Activated T-cell treated with anti-CD3 and anti-CD28 coated beads, Interleukin-2, amount 50 U/mL, for 24 hours (primary cell): Measurements from ENCODE around the gene C10orf53.

Source experiments
- DNase-seq: peaks from one replicate; pipeline ENCODE4 v3.0.0-alpha.2; 2020
- H3K27ac Mint-ChIP-seq: 2 replicates; pipeline ENCODE4 v1.8.0; 2020; ENCODE audit warnings: mild to moderate bottlenecking, mixed read lengths
- H3K27me3 Mint-ChIP-seq: 2 replicates; pipeline ENCODE4 v1.8.0; 2020; ENCODE audit warnings: mixed read lengths
- H3K36me3 Mint-ChIP-seq: 2 replicates; pipeline ENCODE4 v1.8.0; 2020; ENCODE audit warnings: low read depth, mixed read lengths
- H3K4me1 Mint-ChIP-seq: 2 replicates; pipeline ENCODE4 v1.8.0; 2020; ENCODE audit warnings: low read depth, mixed read lengths
- H3K4me3 Mint-ChIP-seq: 2 replicates; pipeline ENCODE4 v1.8.0; 2020; ENCODE audit warnings: mild to moderate bottlenecking, moderate library complexity, mixed read lengths
- H3K9me3 Mint-ChIP-seq: 2 replicates; pipeline ENCODE4 v1.8.0; 2020; ENCODE audit warnings: mixed read lengths

The C10orf53 gene

GRCh38 chr10:49649294-49649693 is 30.2 kb upstream of the C10orf53 start:
- DNase-seq, result no peak
- Mint-ChIP-seq H3K4me3 (no peak overlapping the region), H3K9me3 (no peaks in the 10 kb centered on the region), H3K27me3 (peaks cover 28% of the 10 kb centered on the region), H3K4me1 (peaks cover 11% of the 10 kb centered on the region), H3K27ac (no peak overlapping the region), H3K36me3 (no peaks in the 10 kb centered on the region)

GRCh38 chr10:49649936-49650723 is 29.3 kb upstream of the C10orf53 start:
- DNase-seq, result no peak
- H3K9me3 Mint-ChIP-seq, result no peaks in the 10 kb centered on the region
- peaks cover 11% of the 10 kb centered on the region for H3K4me1 Mint-ChIP-seq
- H3K27me3 Mint-ChIP-seq, result peaks cover 24% of the 10 kb centered on the region
- no peak overlapping the region for H3K4me3 Mint-ChIP-seq
- H3K27ac Mint-ChIP-seq, result no peak overlapping the region
- H3K36me3 Mint-ChIP-seq, result no peaks in the 10 kb centered on the region

DNA sequence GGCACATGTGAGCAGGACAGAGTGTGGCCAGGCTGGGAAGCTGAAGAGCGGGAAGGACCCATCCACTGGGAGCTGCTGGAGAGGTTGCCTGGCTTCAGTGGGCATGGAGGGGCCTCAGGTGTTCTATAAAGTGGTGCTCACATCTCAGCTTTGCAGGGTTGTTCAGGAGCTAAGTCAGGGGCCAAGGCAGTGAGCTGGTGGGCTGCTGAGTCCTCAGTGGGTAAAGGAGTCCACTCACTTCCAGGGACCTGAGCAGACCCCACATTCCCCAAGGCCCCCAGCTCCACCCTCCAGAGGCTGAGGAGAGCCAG is 28.8 kb upstream of the C10orf53 start:
- DNase-seq, result no peak
- no peaks in the 10 kb centered on the region for H3K9me3 Mint-ChIP-seq
- H3K4me3 Mint-ChIP-seq, result no peak overlapping the region
- no peaks in the 10 kb centered on the region for H3K36me3 Mint-ChIP-seq
- peaks cover 11% of the 10 kb centered on the region for H3K4me1 Mint-ChIP-seq
- no peak overlapping the region for H3K27ac Mint-ChIP-seq
- H3K27me3 Mint-ChIP-seq, result peaks cover 22% of the 10 kb centered on the region

DNA sequence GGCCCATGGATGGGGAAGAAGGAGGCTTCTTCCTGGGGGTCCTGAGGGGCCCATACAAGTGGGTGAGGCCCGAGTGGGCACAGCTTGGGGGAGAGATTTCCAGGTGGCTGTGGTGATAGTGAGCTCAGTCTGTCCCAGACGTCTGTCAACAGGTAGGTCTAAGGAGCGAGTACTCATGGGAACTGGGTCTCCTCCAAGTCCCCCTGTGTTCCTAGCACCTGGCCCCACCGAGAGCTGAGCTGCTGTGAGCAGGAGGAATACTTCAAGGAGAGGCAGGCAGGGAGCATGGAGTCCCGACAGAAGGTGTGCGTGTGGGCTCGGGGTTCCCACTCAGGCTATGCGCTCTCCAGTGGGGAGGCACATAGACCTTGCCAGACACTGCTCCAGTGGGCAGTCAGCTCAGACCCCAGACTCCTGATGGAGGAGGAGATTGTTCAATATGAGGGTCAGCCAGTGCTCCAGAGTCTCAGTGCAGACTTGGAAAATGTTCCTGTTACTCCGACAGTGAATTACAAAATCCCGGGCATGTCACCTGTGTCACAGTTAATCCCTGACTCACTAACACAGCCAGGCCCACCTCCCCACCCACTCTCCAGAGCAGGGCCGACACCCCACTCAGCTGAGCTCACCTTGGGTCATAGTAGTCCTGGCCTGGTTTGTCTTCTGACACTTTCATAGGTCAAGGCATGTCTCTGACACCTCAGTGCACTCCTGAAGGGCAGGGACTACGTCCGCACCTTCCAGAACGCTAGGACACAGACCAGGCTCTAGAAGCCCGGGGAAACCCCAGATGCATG is 28.2 kb upstream of the C10orf53 start:
- Mint-ChIP-seq H3K4me1 (peaks cover 11% of the 10 kb centered on the region), H3K4me3 (no peak overlapping the region), H3K27me3 (peaks cover 22% of the 10 kb centered on the region), H3K9me3 (no peaks in the 10 kb centered on the region), H3K36me3 (no peaks in the 10 kb centered on the region), H3K27ac (no peak overlapping the region)
- DNase-seq, result no peak

DNA sequence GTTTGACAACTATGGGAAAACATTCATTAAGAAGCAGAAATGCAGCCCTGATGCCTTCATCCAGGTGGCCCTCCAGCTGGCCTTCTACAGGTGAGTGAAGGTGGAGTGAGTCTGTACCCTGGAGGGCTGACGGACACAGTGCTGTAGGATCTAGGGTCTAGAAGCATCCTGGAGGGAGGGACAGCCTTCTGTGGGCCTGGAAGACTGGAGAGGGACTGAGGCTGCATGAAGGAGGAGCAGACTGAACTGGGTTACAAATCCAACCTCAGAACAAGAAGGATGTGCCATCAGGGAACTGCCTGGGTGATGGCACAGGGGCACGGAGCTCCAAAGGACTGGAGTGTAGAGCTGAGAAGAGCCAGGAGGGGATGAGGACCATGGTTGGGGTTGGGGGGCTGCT is 27.5 kb upstream of the C10orf53 start:
- Mint-ChIP-seq H3K4me1 (peaks cover 11% of the 10 kb centered on the region), H3K27ac (no peak overlapping the region), H3K36me3 (no peaks in the 10 kb centered on the region), H3K27me3 (peaks cover 22% of the 10 kb centered on the region), H3K9me3 (no peaks in the 10 kb centered on the region), H3K4me3 (no peak overlapping the region)
- DNase-seq, result no peak

DNA sequence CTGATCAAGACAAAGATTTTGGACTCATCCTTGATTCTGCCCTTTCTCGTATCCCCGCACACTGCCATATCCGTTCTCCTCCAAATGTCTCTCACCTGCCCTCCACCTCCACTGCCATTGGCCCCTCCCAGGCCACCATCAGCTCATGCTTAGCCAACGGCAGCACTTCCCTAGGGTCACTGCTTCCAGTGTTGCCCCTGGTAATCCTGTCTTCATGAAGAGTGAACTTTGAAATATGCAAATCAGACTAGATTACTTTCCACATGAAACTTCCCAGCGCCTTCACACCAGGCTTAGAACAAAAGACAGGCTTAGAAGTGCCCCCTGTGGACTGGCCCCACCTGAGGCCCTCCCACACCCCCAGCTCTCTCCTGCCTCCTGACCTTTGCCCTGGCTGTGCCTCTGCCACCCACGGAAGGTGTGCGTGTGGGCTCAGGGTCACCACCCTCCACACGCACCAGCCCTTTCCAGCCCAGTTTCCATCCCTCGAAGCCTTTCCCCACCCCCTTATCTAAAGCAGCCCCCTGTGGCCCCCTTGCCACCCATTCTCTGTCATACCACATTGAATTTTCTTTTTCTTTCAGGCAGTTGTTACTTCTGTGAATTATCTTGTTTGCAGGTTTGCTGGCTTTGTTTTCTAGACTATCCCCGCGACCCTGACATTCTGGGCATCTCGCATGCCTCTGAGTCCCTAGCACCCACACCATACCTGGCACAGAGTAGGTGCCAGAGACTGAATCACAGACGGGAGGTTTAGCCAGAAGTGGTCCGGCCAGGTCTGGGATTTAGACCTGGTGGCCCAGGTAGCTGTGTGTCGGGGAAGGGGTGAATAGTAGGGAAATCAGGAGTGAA is 26.8 kb upstream of the C10orf53 start:
- Mint-ChIP-seq H3K27ac (no peak overlapping the region), H3K36me3 (no peaks in the 10 kb centered on the region), H3K9me3 (no peaks in the 10 kb centered on the region), H3K4me1 (peaks cover 11% of the 10 kb centered on the region), H3K4me3 (no peak overlapping the region), H3K27me3 (peaks cover 22% of the 10 kb centered on the region)
- no peak for DNase-seq

DNA sequence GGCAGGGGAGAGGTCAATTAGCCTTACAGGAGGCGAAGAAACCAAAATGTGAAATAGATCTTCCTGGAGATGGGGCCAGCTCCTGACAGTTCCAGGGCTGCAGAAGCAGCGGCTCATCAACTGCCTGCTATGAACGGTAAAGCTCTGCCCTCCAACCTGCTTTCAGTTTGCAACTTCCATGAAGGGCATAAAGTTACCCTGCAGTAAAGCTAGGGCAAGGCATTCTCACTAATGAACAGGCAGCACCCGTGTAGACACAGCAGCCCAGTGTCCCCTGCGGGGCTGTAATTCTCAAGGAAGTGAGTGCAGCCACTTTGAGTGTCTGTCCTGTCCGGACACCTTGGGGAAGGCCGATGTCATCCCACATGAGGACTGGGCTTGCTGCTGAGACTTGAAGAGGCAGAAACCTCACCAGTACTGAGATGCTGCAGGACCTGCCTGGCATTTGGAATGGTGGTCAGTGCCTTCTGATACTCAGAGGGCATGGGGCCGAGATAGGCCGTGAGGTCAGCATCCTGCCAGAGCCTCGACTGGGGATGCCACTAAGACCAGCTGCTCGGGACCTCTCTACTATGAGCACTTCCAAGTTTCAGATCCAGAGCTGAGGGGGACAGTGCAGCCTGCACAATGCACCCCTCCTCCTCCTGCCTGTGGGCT is 26.1 kb upstream of the C10orf53 start:
- no peaks in the 10 kb centered on the region for H3K9me3 Mint-ChIP-seq
- peaks cover 11% of the 10 kb centered on the region for H3K4me1 Mint-ChIP-seq
- H3K4me3 Mint-ChIP-seq, result no peak overlapping the region
- peaks cover 22% of the 10 kb centered on the region for H3K27me3 Mint-ChIP-seq
- DNase-seq, result no peak
- H3K36me3 Mint-ChIP-seq, result no peaks in the 10 kb centered on the region
- H3K27ac Mint-ChIP-seq, result no peak overlapping the region

DNA sequence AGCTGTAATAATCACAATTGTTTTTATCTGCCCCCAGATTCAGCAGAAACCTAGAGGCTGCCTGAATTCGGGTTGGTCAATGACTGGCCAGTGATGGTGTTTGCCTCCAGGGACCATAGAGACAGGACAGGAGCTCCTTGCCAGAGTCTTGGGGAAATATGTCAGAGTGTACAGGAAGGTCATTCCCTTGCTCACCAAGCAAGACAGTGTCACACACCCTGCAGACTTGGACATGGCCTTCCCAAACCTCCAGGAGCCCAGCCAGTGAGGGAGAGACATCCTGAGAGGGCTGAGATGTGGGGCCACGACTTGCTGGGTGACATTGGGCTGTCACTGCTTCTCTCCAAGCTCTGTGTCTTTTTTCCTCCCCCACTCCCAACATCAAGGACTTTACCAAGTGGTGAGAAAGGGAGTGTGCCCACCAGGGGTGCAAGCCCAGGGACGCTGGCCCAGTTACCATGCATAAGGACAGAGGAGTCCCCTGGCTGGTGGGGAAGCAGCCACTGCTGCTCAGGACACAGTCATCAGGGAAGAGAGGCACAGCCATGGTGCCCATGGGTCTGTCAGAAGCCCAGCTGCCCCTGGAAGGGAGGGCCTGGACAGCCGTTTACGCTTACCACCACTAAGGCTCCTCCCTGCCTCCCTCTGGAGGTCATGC is 25.3 kb upstream of the C10orf53 start:
- Mint-ChIP-seq H3K36me3 (no peaks in the 10 kb centered on the region), H3K9me3 (peaks cover 5% of the 10 kb centered on the region), H3K4me3 (no peak overlapping the region), H3K4me1 (peaks cover 8% of the 10 kb centered on the region), H3K27me3 (peaks cover 22% of the 10 kb centered on the region), H3K27ac (no peak overlapping the region)
- DNase-seq, result no peak

GRCh38 chr10:49655099-49655498 is 24.4 kb upstream of the C10orf53 start:
- DNase-seq, result no peak
- Mint-ChIP-seq H3K4me1 (peaks cover 1% of the 10 kb centered on the region), H3K27ac (no peak overlapping the region), H3K4me3 (no peak overlapping the region), H3K27me3 (peaks cover 22% of the 10 kb centered on the region), H3K36me3 (no peaks in the 10 kb centered on the region), H3K9me3 (peaks cover 10% of the 10 kb centered on the region)

- Mint-ChIP-seq H3K27me3 (peaks cover 19% of the 10 kb centered on the region), H3K36me3 (no peaks in the 10 kb centered on the region), H3K27ac (no peak overlapping the region), H3K9me3 (peaks cover 10% of the 10 kb centered on the region), H3K4me3 (no peak overlapping the region), H3K4me1 (no peaks in the 10 kb centered on the region)
- DNase-seq, result no peak
Measured at GRCh38 chr10:49656845-49657493, 22.5 kb upstream of the C10orf53 start.

- H3K27ac Mint-ChIP-seq, result no peak overlapping the region
- no peak for DNase-seq
- H3K4me1 Mint-ChIP-seq, result no peaks in the 10 kb centered on the region
- H3K4me3 Mint-ChIP-seq, result no peak overlapping the region
- peaks cover 10% of the 10 kb centered on the region for H3K9me3 Mint-ChIP-seq
- peaks cover 15% of the 10 kb centered on the region for H3K27me3 Mint-ChIP-seq
- no peaks in the 10 kb centered on the region for H3K36me3 Mint-ChIP-seq
Measured at GRCh38 chr10:49657606-49658005, 21.8 kb upstream of the C10orf53 start.

DNA sequence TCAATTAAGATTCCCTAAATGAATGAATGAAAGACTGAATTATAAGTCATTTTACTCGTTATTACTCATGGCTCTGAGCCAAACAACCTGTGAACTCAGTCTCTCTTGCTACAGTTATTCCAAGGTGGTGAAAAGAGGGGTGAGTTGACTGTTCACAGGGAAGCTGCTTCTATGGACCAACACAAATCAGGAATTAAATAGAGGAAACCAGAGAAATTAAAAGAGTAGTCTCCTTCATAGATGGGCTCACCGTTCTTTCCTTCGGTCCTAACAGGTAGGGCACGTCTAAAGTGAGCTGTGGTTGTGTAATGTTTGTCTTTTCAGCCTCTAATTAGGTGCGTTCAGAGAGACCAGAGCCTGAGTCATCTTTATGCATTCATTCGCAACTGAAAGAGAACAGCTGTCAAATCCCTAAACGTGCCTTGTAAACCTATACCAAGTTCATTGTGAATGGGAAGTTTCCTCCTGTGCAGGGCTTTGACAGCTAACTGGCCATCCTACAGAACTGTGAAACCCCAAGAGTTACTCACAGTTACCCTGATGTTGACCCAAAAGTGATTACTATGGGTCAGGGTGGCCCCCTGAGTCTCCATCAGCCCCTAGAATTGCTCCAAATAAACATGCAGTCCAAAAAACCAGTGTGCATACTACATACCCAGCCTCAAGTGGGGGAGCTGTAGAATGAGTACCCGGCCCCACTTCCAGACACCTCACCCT is 18.2 kb upstream of the C10orf53 start:
- H3K27me3 Mint-ChIP-seq, result peaks cover 4% of the 10 kb centered on the region
- no peak overlapping the region for H3K27ac Mint-ChIP-seq
- no peak for DNase-seq
- no peaks in the 10 kb centered on the region for H3K36me3 Mint-ChIP-seq
- H3K9me3 Mint-ChIP-seq, result peaks cover 10% of the 10 kb centered on the region
- no peaks in the 10 kb centered on the region for H3K4me1 Mint-ChIP-seq
- no peak overlapping the region for H3K4me3 Mint-ChIP-seq

DNA sequence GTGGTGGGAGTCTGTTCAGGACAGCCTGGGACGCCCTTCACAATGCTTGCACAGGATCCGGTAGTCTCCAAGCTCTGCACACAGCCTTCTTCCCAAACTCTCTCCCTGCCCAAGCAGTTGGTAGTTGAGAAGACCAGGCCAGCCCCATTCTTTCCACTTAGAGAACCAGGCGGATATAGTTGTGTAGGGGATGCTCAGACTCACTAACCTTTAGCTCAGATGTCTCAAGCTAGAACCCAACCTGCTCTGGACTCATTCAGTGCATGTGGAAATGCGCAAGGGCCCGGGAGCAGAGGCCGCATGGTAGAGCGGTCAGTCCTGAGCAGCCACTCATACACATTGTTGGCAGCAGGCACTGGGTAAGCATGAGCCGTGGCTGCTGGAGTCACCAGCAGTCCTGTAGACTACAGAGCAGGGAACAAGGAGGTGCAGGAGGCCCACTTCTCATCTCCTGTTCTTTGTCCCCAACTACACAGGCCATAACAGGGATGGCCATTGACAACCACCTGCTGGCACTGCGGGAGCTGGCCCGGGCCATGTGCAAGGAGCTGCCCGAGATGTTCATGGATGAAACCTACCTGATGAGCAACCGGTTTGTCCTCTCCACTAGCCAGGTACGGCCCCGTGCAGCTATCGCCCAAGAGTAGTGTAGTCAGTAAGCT is 17.2 kb upstream of the C10orf53 start:
- H3K4me3 Mint-ChIP-seq, result no peak overlapping the region
- H3K4me1 Mint-ChIP-seq, result no peaks in the 10 kb centered on the region
- no peak overlapping the region for H3K27ac Mint-ChIP-seq
- no peaks in the 10 kb centered on the region for H3K36me3 Mint-ChIP-seq
- no peak for DNase-seq
- peaks cover 10% of the 10 kb centered on the region for H3K9me3 Mint-ChIP-seq
- peaks cover 10% of the 10 kb centered on the region for H3K27me3 Mint-ChIP-seq
